H9 (cell line): Measurements from ENCODE around the gene FBN2. TPM values are rescaled to one million over a fixed set of nuclear protein-coding genes. Genes with fewer than 3 reads are reported as not detected.

Source experiments
- DNase-seq: peaks from one replicate; pipeline ENCODE4 v3.0.0-alpha.2; 2017
- H2AFZ ChIP-seq: one replicate; pipeline ENCODE4 v1.6.1; 2013; ENCODE audit warnings: mild to moderate bottlenecking, low read length, control low read depth, moderate library complexity
- H2AK5ac ChIP-seq: 2 replicates; pipeline ENCODE4 v1.6.1; 2013; ENCODE audit warnings: low read length, control low read depth, mixed read lengths; ENCODE audit not compliant: insufficient read length
- H2BK120ac ChIP-seq: one replicate; pipeline ENCODE4 v1.6.1; 2013; ENCODE audit warnings: low read depth, mild to moderate bottlenecking, low read length, control low read depth, inconsistent platforms; ENCODE audit not compliant: poor library complexity, severe bottlenecking
- H2BK12ac ChIP-seq: 2 replicates; pipeline ENCODE4 v1.6.1; 2013; ENCODE audit warnings: low read length, control low read depth, mixed read lengths, low read depth; ENCODE audit not compliant: insufficient read length
- H2BK15ac ChIP-seq: 2 replicates; pipeline ENCODE4 v1.6.1; 2013; ENCODE audit warnings: low read depth, low read length, control low read depth
- H2BK20ac ChIP-seq: one replicate; pipeline ENCODE4 v1.6.1; 2013; ENCODE audit warnings: low read depth, mild to moderate bottlenecking, low read length, control low read depth, inconsistent platforms; ENCODE audit not compliant: poor library complexity, severe bottlenecking
- H2BK5ac ChIP-seq: 2 replicates; pipeline ENCODE4 v1.6.1; 2013; ENCODE audit warnings: low read length, control low read depth, mixed read lengths; ENCODE audit not compliant: insufficient read length
- H3K14ac ChIP-seq: 2 replicates; pipeline ENCODE4 v1.6.1; 2013; ENCODE audit warnings: low read length, control low read depth; ENCODE audit not compliant: insufficient read depth
- H3K18ac ChIP-seq: 2 replicates; pipeline ENCODE4 v1.6.1; 2013; ENCODE audit warnings: low read depth, mild to moderate bottlenecking, mixed read lengths, low read length, control low read depth; ENCODE audit not compliant: insufficient read length
- H3K23ac ChIP-seq: 2 replicates; pipeline ENCODE4 v1.6.1; 2013; ENCODE audit warnings: low read length, control low read depth, mixed read lengths, low read depth; ENCODE audit not compliant: insufficient read length
- H3K23me2 ChIP-seq: 2 replicates; pipeline ENCODE4 v1.6.1; 2013; ENCODE audit warnings: low read depth, mild to moderate bottlenecking, mixed read lengths, low read length, control low read depth; ENCODE audit not compliant: insufficient read length, poor library complexity, severe bottlenecking
- H3K27ac ChIP-seq: 2 replicates; pipeline ENCODE4 v1.5.1; 2013; ENCODE audit warnings: low read length, control low read depth, mixed read lengths, low read depth; ENCODE audit not compliant: insufficient read length
- H3K27me3 ChIP-seq: 2 replicates; pipeline ENCODE4 v1.6.1; 2013; ENCODE audit warnings: low read length, control low read depth, inconsistent platforms; ENCODE audit not compliant: insufficient read depth
- H3K4ac ChIP-seq: 2 replicates; pipeline ENCODE4 v1.6.1; 2013; ENCODE audit warnings: low read depth, mild to moderate bottlenecking, control low read depth, inconsistent platforms, low read length, moderate library complexity
- H3K4me1 ChIP-seq: 2 replicates; pipeline ENCODE4 v1.6.1; 2013; ENCODE audit warnings: low read length, control low read depth, inconsistent platforms; ENCODE audit not compliant: insufficient read depth
- H3K4me2 ChIP-seq: 2 replicates; pipeline ENCODE4 v1.6.1; 2013; ENCODE audit warnings: low read length, control low read depth, mixed read lengths; ENCODE audit not compliant: insufficient read length, insufficient read depth
- H3K56ac ChIP-seq: 2 replicates; pipeline ENCODE4 v1.6.1; 2013; ENCODE audit warnings: low read depth, mild to moderate bottlenecking, mixed read lengths, low read length, control low read depth; ENCODE audit not compliant: insufficient read length
- H3K79me1 ChIP-seq: 2 replicates; pipeline ENCODE4 v1.6.1; 2013; ENCODE audit warnings: low read depth, mild to moderate bottlenecking, moderate library complexity, low read length, control low read depth, inconsistent platforms; ENCODE audit not compliant: insufficient read depth, poor library complexity, severe bottlenecking
- H3K79me2 ChIP-seq: 2 replicates; pipeline ENCODE4 v1.6.1; 2013; ENCODE audit warnings: low read length, control low read depth, inconsistent platforms; ENCODE audit not compliant: insufficient read depth
- H3K9ac ChIP-seq: 2 replicates; pipeline ENCODE4 v1.6.1; 2013; ENCODE audit warnings: low read length, control low read depth, mixed read lengths; ENCODE audit not compliant: insufficient read length; ENCODE audit errors: extremely low read depth
- H3K9me3 ChIP-seq: one replicate; pipeline ENCODE4 v1.6.1; 2013; ENCODE audit warnings: low read depth, low read length, inconsistent platforms; ENCODE audit not compliant: control insufficient read depth
- H3T11ph ChIP-seq: one replicate; pipeline ENCODE4 v1.6.1; 2013; ENCODE audit warnings: mild to moderate bottlenecking, low read length, control low read depth, inconsistent platforms
- H4K20me1 ChIP-seq: one replicate; pipeline ENCODE4 v1.6.1; 2013; ENCODE audit not compliant: control insufficient read depth, insufficient read length, insufficient read depth
- H4K5ac ChIP-seq: 2 replicates; pipeline ENCODE4 v1.6.1; 2013; ENCODE audit warnings: low read depth, mild to moderate bottlenecking, mixed read lengths, low read length, control low read depth; ENCODE audit not compliant: insufficient read length
- H4K8ac ChIP-seq: replicated peaks from 2 replicates; pipeline ENCODE4 v1.6.1; 2013; ENCODE audit warnings: low read length, control low read depth, mixed read lengths, low read depth; ENCODE audit not compliant: insufficient read length
- H4K91ac ChIP-seq: 2 replicates; pipeline ENCODE4 v1.6.1; 2013; ENCODE audit warnings: low read depth, mild to moderate bottlenecking, moderate library complexity, mixed read lengths, low read length, control low read depth; ENCODE audit not compliant: insufficient read length
- H3K27ac Mint-ChIP-seq, 3 experiments: 2 replicates in 2 of 3; 3 replicates in 1 of 3; pipeline ENCODE4 v1.8.0; 2020 to 2021; ENCODE audit warnings: mixed read lengths in 3 of 3, mild to moderate bottlenecking in 1 of 3, moderate library complexity in 1 of 3
- H3K27me3 Mint-ChIP-seq: 2 replicates; pipeline ENCODE4 v1.8.0; 2021; ENCODE audit warnings: low read depth, mild to moderate bottlenecking, moderate library complexity, mixed read lengths
- H3K36me3 Mint-ChIP-seq, 3 experiments: 2 replicates in 2 of 3; 3 replicates in 1 of 3; pipeline ENCODE4 v1.8.0; 2020 to 2021; ENCODE audit warnings: low read depth in 3 of 3, mixed read lengths in 3 of 3; ENCODE audit not compliant: insufficient read depth in 1 of 3
- H3K4me1 Mint-ChIP-seq, 2 experiments: 2 replicates each; pipeline ENCODE4 v1.8.0; 2020; ENCODE audit warnings: mixed read lengths in 2 of 2
- H3K4me3 Mint-ChIP-seq, 2 experiments: 2 replicates in 1 of 2; 3 replicates in 1 of 2; pipeline ENCODE4 v1.8.0; 2020 to 2021; ENCODE audit warnings: mild to moderate bottlenecking in 2 of 2, mixed read lengths in 2 of 2, moderate library complexity in 1 of 2
- H3K9me3 Mint-ChIP-seq, 2 experiments: 2 replicates in 1 of 2; 3 replicates in 1 of 2; pipeline ENCODE4 v1.8.0; 2020; ENCODE audit warnings: mild to moderate bottlenecking in 2 of 2, mixed read lengths in 2 of 2, moderate library complexity in 1 of 2
- WGBS: extraction: QIAGEN DNeasy Blood & Tissue Kit; methylation state at CpG from one replicate; pipeline ENCODE4 v1.1.7; 2013; ENCODE audit warnings: missing lambda C conversion rate, low lambda C conversion rate, mixed read lengths; ENCODE audit not compliant: insufficient read length; ENCODE audit errors: extremely low coverage; 5-methylcytosine and 5-hydroxymethylcytosine counted together
- total RNA-seq: library from RNA; stranded (reverse); gene quantifications from 2 replicates; pipeline ENCODE4 v1.2.1, GENCODE V29; 2021
- TF ChIP-seq, protein P1 (sequence below): fragments of 200-600 bp; sonication (generic); conservative IDR thresholded peaks from 3 replicates; pipeline ENCODE4 v1.8.0; 2021; ENCODE audit warnings: antibody characterized with exemption, mild to moderate bottlenecking

Gene FBN2
- total RNA-seq, 1 experiment from 2014 or later = 8.3 TPM

DNA sequence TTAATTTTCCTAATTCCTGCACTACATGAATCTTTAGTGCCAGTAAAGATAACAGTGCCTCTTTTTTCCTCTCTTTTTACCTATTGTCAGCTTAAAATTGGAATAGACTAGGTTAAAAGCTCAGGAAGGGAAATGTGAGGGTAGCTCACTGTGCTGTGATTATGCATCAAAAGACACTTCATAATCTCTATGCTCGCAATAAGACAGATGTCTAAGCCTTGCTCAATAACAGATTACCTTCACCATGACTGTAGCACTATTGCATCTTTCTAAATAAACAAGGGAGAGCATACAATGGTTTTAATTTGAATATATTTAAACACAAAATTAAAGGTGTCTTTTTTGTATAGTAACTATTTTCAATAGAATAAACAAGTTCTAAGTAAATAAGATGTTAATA, 130.1 kb downstream of the FBN2 start:
- H2BK120ac ChIP-seq = no peak overlapping the region
- H3K79me1 ChIP-seq = no peaks in the 10 kb centered on the region
- no peaks in the 10 kb centered on the region for H3K23me2 ChIP-seq
- no peak overlapping the region for H2AK5ac ChIP-seq
- no peak overlapping the region for H3K27ac ChIP-seq
- H3K56ac ChIP-seq = no peak overlapping the region
- no peaks in the 10 kb centered on the region for H3K27me3 ChIP-seq
- H3K4me1 ChIP-seq = no peaks in the 10 kb centered on the region; the same call in 1 of the 2 replicates
- H3K27me3 Mint-ChIP-seq = no peaks in the 10 kb centered on the region
- H2BK5ac ChIP-seq = no peak overlapping the region
- H3T11ph ChIP-seq = no peak overlapping the region
- WGBS = no CpG with 5 or more reads among the region's 1 CpG
- no peak overlapping the region for H3K14ac ChIP-seq
- no peaks in the 10 kb centered on the region for H3K79me2 ChIP-seq
- H2BK15ac ChIP-seq = no peak overlapping the region
- no peak overlapping the region for H2AFZ ChIP-seq
- H3K9me3 Mint-ChIP-seq = no peaks in the 10 kb centered on the region
- no peaks in the 10 kb centered on the region for H4K20me1 ChIP-seq
- no peak overlapping the region for H3K4ac ChIP-seq
- no peak overlapping the region for H3K4me2 ChIP-seq
- no peak overlapping the region for H3K4me3 Mint-ChIP-seq
- no peaks in the 10 kb centered on the region for H3K9me3 ChIP-seq
- H3K9ac ChIP-seq = no peak overlapping the region
- H2BK20ac ChIP-seq = no peak overlapping the region
- H4K5ac ChIP-seq = no peak overlapping the region
- H4K91ac ChIP-seq = no peak overlapping the region
- H3K18ac ChIP-seq = no peak overlapping the region
- H3K23ac ChIP-seq = no peak overlapping the region
- TF ChIP-seq, protein P1, sequence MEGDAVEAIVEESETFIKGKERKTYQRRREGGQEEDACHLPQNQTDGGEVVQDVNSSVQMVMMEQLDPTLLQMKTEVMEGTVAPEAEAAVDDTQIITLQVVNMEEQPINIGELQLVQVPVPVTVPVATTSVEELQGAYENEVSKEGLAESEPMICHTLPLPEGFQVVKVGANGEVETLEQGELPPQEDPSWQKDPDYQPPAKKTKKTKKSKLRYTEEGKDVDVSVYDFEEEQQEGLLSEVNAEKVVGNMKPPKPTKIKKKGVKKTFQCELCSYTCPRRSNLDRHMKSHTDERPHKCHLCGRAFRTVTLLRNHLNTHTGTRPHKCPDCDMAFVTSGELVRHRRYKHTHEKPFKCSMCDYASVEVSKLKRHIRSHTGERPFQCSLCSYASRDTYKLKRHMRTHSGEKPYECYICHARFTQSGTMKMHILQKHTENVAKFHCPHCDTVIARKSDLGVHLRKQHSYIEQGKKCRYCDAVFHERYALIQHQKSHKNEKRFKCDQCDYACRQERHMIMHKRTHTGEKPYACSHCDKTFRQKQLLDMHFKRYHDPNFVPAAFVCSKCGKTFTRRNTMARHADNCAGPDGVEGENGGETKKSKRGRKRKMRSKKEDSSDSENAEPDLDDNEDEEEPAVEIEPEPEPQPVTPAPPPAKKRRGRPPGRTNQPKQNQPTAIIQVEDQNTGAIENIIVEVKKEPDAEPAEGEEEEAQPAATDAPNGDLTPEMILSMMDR = no peak
- H4K8ac ChIP-seq = no peak overlapping the region
- DNase-seq = no peak
- peaks cover 12 to 25% of the 10 kb centered on the region in 2 experiments for H3K4me1 Mint-ChIP-seq
- H2BK12ac ChIP-seq = no peak overlapping the region
- no peaks in the 10 kb centered on the region; a peak in 1 of 7 replicates for H3K36me3 Mint-ChIP-seq
- H3K27ac Mint-ChIP-seq = peak overlapping the region in 1 of 3 experiments; percentile 63; a peak in 1 of 7 replicates
